ENCODE measurements around the gene MUSK. TPM values are rescaled to one million over a fixed set of nuclear protein-coding genes. Genes with fewer than 3 reads are reported as not detected.

MUSK gene
- total RNA-seq, 1 donor from 2014 or later: 0.24 TPM

DNA sequence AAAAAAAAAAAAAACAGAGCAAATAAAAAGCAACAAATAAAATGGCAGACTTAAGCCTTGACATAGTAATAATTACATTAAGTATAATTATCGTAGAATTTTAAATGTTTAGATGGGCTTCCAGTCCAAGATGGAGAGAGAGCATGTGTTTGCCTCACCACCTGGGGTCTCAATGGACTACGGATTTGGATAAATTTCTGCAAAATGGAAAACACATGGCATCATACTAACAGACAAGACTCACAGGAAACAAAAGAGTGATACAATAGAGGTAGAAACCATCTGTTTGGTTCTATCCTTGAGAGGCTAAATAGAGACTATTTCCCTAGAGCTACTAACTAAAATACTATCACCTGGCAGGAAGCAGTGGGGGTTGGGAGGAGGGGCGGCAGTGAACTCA is 144.3 kb downstream of the MUSK start:
- DNase-seq (ENCODE audit: low spot score): no peak
- Histone ChIP-seq H4K20me1 (ENCODE audit: low read depth) (no peaks in the 10 kb centered on the region), H3K9me3 (ENCODE audit: low read depth) (no peaks in the 10 kb centered on the region), H2AFZ (replicated peaks) (no peak overlapping the region), H3K27ac (no peak overlapping the region), H3F3A (ENCODE audit: low read depth) (no peaks in the 10 kb centered on the region), H3K4me2 (no peak overlapping the region), H3K4me1 (no peaks in the 10 kb centered on the region), H3K27me3 (no peaks in the 10 kb centered on the region), H3K79me2 (ENCODE audit: low read depth) (no peaks in the 10 kb centered on the region), H3K4me3 (no peak overlapping the region), H3K9ac (no peak overlapping the region), H3K36me3 (no peaks in the 10 kb centered on the region)
- no peak overlapping the region for H3K27ac Mint-ChIP-seq
- peaks cover 5% of the 10 kb centered on the region for H3K9me3 Mint-ChIP-seq
- H3K27me3 Mint-ChIP-seq (ENCODE audit: insufficient read depth, low read depth): peaks cover 2% of the 10 kb centered on the region
- H3K4me3 Mint-ChIP-seq: no peak overlapping the region
- H3K36me3 Mint-ChIP-seq: no peaks in the 10 kb centered on the region
- no peaks in the 10 kb centered on the region for H3K4me1 Mint-ChIP-seq
- TF ChIP-seq EZH2phosphoT487 (IDR thresholded peaks at IDR 0.05) (no peak), EZH2 (IDR thresholded peaks at IDR 0.05) (no peak)
- TF ChIP-seq, protein P1, sequence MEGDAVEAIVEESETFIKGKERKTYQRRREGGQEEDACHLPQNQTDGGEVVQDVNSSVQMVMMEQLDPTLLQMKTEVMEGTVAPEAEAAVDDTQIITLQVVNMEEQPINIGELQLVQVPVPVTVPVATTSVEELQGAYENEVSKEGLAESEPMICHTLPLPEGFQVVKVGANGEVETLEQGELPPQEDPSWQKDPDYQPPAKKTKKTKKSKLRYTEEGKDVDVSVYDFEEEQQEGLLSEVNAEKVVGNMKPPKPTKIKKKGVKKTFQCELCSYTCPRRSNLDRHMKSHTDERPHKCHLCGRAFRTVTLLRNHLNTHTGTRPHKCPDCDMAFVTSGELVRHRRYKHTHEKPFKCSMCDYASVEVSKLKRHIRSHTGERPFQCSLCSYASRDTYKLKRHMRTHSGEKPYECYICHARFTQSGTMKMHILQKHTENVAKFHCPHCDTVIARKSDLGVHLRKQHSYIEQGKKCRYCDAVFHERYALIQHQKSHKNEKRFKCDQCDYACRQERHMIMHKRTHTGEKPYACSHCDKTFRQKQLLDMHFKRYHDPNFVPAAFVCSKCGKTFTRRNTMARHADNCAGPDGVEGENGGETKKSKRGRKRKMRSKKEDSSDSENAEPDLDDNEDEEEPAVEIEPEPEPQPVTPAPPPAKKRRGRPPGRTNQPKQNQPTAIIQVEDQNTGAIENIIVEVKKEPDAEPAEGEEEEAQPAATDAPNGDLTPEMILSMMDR (IDR thresholded peaks at IDR 0.05): no peak

DNA sequence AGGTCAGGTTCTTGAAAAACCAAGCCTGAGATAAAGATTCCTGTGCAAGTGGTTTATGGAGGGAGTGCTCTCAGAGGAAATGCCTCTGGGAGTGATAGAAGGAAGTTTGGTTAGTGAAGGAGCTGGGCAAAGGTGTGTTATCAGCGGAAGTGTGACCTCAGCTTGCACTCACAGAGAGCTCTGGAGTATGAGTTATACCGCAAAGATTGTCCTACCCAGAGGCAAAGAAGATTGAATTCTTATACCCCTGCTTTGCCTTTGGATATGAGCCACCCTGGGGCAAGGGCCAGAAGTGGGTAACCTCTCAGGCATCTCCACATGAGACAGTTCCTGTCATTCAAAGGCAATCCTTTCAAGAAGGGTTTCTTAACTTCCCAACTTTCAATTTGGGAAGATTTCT is 145.6 kb downstream of the MUSK start:
- TF ChIP-seq EZH2 (IDR thresholded peaks at IDR 0.05) (no peak), EZH2phosphoT487 (IDR thresholded peaks at IDR 0.05) (no peak)
- TF ChIP-seq, protein P1 (IDR thresholded peaks at IDR 0.05): no peak
- no peak for DNase-seq (ENCODE audit: low spot score)
- Histone ChIP-seq H3K4me3 (no peak overlapping the region), H3F3A (ENCODE audit: low read depth) (no peaks in the 10 kb centered on the region), H3K9me3 (ENCODE audit: low read depth) (no peaks in the 10 kb centered on the region), H3K4me2 (no peak overlapping the region), H3K4me1 (no peaks in the 10 kb centered on the region), H3K36me3 (no peaks in the 10 kb centered on the region), H3K27me3 (no peaks in the 10 kb centered on the region), H2AFZ (replicated peaks) (no peak overlapping the region), H4K20me1 (ENCODE audit: low read depth) (no peaks in the 10 kb centered on the region), H3K9ac (no peak overlapping the region), H3K27ac (no peak overlapping the region), H3K79me2 (ENCODE audit: low read depth) (no peaks in the 10 kb centered on the region)
- Mint-ChIP-seq H3K4me1 (no peaks in the 10 kb centered on the region), H3K27ac (no peak overlapping the region), H3K27me3 (ENCODE audit: insufficient read depth, low read depth) (peaks cover 2% of the 10 kb centered on the region), H3K9me3 (peaks cover 5% of the 10 kb centered on the region), H3K36me3 (no peaks in the 10 kb centered on the region), H3K4me3 (no peak overlapping the region)

DNA sequence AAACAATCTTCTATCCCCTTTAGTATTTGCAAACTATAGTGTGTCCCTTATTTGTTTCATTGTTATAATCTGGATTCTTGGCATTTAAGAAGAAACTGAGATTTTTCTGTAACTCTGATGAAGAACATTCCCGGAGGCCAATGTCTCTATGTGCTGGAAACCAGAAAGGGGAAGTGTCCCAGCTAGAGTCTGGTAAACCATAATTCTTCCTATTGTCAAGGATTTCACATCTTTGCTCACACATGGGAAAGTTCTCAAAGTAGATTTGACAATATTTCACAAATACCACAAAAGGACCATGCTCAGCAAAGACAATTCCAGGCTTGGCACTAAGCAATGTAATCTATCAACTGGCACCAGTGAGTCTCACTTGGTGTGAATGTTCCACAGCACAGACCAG is 146.8 kb downstream of the MUSK start:
- DNase-seq (ENCODE audit: low spot score): no peak
- no peak for TF ChIP-seq EZH2 (IDR thresholded peaks at IDR 0.05)
- no peak for TF ChIP-seq EZH2phosphoT487 (IDR thresholded peaks at IDR 0.05)
- TF ChIP-seq, protein P1 (IDR thresholded peaks at IDR 0.05): no peak
- Histone ChIP-seq H3K36me3 (no peaks in the 10 kb centered on the region), H3K4me1 (no peaks in the 10 kb centered on the region), H3K9ac (no peak overlapping the region), H3K4me2 (no peak overlapping the region), H3K9me3 (ENCODE audit: low read depth) (no peaks in the 10 kb centered on the region), H3F3A (ENCODE audit: low read depth) (no peaks in the 10 kb centered on the region), H3K79me2 (ENCODE audit: low read depth) (no peaks in the 10 kb centered on the region), H2AFZ (replicated peaks) (no peak overlapping the region), H3K27ac (no peak overlapping the region), H3K27me3 (no peaks in the 10 kb centered on the region), H3K4me3 (no peak overlapping the region), H4K20me1 (ENCODE audit: low read depth) (no peaks in the 10 kb centered on the region)
- no peak overlapping the region for H3K27ac Mint-ChIP-seq
- peaks cover 4% of the 10 kb centered on the region for H3K27me3 Mint-ChIP-seq (ENCODE audit: insufficient read depth, low read depth)
- peaks cover 5% of the 10 kb centered on the region for H3K9me3 Mint-ChIP-seq
- no peaks in the 10 kb centered on the region for H3K36me3 Mint-ChIP-seq
- no peak overlapping the region for H3K4me3 Mint-ChIP-seq
- H3K4me1 Mint-ChIP-seq: no peaks in the 10 kb centered on the region

Measured in neural progenitor cell (in vitro differentiated cells).